Kidney epithelial cell (primary cell): ENCODE measurements around the gene CD63. TPM values are rescaled to one million over a fixed set of nuclear protein-coding genes. Genes with fewer than 3 reads are reported as not detected.

ENCODE experiments used
- DNase-seq: peaks from one replicate; pipeline ENCODE4 v3.0.0-alpha.2; 2010; ENCODE audit warnings: low read depth
- H3K27me3 ChIP-seq: 2 replicates; pipeline ENCODE4 v1.6.0; 2011; ENCODE audit warnings: low read length; ENCODE audit not compliant: control insufficient read depth, insufficient read depth
- H3K36me3 ChIP-seq: 2 replicates; pipeline ENCODE4 v1.5.1; 2011; ENCODE audit warnings: low read length; ENCODE audit not compliant: control insufficient read depth, insufficient read depth
- H3K4me3 ChIP-seq: 2 replicates; pipeline ENCODE4 v1.5.1; 2011; ENCODE audit warnings: low read depth, mild to moderate bottlenecking, control low read depth, low read length
- total RNA-seq: library from RNA; depleted of rRNA; stranded (reverse); fragments of >200 nt; gene quantifications from 2 replicates; pipeline ENCODE4 v1.2.3, GENCODE V29; 2015
- TF ChIP-seq, protein P1 (sequence below): IDR thresholded peaks from 2 replicates; pipeline ENCODE4 v1.5.1; 2011; ENCODE audit warnings: mild to moderate bottlenecking, moderate library complexity, low read length, control low read depth, inconsistent platforms; ENCODE audit not compliant: insufficient read depth, poor library complexity, severe bottlenecking

CD63 gene
- total RNA-seq, 1 donor from 2014 or later, result 1,149 TPM

DNA sequence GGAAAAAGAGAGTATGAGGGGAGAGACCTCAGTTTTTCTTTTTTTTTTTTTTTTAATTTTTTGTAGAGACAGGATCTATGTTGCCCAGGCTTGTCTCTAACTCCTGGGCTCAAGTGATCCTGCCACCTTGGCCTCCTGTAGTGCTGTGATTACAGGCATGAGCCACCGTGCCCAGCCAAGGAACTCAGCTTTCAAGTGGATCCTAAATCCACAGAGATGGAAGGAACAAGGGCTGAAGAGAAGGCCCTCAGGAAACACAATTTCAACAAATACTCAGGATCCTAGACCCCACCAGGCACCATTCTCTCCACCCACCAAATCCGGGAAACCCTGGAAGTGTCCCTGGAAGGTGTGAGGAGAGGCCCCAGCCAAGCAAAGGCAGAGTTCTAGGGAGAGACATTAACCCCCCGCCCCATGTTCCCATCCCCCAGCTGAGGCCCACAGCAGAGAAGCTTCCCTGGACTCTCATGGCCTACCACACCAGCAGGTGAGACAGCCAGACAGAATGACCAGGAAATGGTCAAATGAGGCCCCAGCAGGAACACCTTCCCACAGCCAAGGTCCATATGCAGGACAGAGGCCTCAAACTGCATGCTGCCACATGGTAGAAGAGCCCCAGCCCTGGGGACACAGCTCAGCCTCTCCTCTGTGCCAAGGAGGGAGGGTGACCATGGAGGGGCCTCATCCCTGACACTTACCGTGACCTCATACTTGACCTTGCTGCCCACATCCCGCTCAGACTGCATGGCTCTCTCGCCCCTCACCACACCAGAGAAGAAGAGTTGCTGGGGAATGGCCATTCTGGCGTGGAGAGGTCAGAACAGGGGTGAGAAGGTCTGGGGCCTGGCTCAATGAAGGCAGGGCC is 35.3 kb downstream of the CD63 start:
- DNase-seq, result no peak
- no peaks in the 10 kb centered on the region for H3K27me3 ChIP-seq
- no peak overlapping the region for H3K4me3 ChIP-seq
- no peaks in the 10 kb centered on the region for H3K36me3 ChIP-seq
- TF ChIP-seq, protein P1, sequence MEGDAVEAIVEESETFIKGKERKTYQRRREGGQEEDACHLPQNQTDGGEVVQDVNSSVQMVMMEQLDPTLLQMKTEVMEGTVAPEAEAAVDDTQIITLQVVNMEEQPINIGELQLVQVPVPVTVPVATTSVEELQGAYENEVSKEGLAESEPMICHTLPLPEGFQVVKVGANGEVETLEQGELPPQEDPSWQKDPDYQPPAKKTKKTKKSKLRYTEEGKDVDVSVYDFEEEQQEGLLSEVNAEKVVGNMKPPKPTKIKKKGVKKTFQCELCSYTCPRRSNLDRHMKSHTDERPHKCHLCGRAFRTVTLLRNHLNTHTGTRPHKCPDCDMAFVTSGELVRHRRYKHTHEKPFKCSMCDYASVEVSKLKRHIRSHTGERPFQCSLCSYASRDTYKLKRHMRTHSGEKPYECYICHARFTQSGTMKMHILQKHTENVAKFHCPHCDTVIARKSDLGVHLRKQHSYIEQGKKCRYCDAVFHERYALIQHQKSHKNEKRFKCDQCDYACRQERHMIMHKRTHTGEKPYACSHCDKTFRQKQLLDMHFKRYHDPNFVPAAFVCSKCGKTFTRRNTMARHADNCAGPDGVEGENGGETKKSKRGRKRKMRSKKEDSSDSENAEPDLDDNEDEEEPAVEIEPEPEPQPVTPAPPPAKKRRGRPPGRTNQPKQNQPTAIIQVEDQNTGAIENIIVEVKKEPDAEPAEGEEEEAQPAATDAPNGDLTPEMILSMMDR, result no peak

DNA sequence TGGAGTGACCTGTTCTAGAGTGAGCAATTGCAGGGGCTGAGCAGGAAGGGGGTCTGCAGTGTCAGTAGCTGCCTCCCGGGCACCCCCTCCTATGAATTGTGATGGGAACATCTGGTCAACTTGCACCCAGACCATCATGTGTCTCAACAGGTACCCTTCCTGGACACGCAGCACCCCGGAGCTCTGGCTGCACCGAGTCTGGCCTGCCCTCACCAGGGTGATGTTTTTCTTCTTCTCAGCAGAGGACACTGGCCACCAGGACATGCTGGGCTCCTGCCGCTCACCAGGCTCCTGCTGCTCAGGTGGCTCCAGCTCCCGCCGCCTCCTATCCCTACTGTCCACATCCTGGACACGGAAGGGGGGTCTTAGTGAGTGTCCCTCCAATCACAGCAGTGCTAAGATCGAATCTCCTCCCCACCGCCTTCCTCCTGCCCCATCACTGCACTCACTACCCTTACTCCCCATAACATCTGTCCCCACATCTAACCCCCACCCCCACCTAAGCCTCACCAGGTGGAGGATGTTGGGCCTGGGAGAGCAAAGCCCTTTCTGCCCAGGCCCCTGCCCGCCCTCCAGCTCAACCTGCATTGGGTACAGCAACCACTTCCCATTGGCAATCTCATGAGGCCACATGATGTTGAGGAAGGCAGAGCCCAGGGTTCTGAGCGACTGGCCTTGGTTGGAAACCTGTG is 36.0 kb downstream of the CD63 start:
- TF ChIP-seq, protein P1, result no peak
- no peak overlapping the region for H3K4me3 ChIP-seq
- no peak for DNase-seq
- H3K36me3 ChIP-seq, result no peaks in the 10 kb centered on the region
- H3K27me3 ChIP-seq, result no peaks in the 10 kb centered on the region

DNA sequence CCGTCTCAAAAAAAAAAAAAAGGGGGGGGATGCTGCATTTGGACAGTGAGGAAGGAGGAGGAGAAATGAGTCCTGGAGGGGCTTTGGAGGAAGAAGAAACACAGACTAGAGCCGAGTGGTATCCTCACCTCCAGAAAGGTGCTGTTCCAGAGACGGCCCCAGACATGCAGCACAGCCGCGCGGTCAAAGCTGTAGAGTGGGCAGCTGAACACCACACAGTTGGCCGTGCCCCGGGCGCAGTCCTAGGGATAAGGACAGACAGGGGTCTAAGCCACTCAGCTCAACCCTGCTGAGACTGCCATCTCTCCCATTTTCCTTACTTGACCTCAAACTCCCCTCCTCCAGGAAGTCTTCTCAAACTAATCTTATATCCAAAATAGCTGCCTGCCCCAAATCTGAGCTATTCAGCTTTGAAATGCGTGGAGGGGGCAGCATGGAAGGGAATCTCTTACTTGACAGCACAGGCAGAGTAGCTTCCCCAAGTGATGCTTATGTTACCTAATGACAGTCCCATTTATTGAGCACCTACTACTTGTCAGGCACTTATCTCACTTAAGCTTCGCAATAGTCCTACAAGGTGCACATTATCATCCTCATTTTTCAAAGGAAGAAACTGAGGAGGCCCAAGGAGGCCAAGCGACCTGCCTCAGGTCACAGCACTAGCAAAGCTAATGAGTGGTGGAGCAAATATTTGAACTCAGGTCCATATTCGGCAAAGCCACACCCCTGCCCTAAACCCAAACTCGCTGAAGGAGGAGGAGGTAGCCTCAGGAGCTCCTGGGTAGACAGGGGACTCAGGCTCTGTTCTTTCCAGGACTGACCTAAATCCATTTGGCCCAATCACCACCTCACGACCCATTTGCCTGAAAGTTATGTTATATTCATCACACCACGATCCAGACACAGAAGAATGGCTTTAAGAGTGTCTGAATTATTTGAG is 39.8 kb downstream of the CD63 start:
- Histone ChIP-seq H3K4me3 (no peak overlapping the region), H3K36me3 (no peaks in the 10 kb centered on the region), H3K27me3 (no peaks in the 10 kb centered on the region)
- TF ChIP-seq, protein P1, result no peak
- no peak for DNase-seq

DNA sequence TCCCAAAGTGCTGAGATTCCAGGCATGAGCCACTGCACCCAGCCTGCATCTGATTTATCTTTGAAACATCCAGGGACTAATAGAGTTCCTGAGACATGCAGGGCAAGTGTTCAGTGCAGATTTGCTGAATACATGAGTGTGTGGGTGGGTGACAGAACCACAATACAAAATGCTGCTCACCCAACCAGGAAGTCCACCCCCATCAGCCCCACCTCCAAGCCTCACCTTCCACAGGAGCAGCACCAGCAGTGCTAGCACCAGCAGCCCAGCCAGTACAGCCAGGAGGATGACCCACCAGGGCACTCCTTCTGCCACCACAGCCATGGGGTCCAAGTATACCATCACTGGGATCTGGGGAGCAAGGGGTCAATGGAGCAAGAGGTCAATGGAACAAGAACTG is 41.1 kb downstream of the CD63 start:
- DNase-seq, result no peak
- H3K36me3 ChIP-seq, result no peaks in the 10 kb centered on the region
- TF ChIP-seq, protein P1, result no peak
- no peak overlapping the region for H3K4me3 ChIP-seq
- H3K27me3 ChIP-seq, result no peaks in the 10 kb centered on the region

DNA sequence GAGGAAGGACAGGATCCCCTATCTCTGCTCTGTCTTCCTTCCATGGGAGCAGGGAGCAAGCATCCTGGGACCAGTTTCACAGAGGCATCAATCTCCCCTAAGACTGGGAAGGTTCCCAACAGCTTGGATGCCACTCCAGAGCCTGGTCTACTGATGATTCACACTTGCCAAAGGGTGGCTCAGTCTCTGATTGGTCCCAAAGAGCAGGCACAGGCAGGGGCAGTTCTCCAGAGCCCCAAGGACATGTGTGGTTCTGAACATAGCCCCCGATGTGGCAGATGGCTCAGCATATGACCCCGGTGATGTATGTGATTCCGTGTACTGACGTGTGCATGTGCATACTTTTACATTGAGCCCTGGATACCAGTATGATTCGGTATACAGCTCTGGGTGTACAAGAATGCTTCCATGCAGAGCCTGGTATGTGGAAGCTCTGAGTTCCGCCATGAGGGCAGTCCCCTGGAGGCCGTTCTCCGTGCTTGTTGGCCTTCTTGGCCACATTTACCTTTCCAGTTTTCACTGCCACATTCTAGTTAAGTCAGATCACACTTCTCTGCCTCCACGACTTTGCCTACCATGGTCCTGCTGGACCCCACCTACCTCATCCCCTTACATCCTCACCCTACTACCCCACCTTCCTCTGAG is 42.3 kb downstream of the CD63 start:
- TF ChIP-seq, protein P1, result no peak
- DNase-seq, result no peak
- Histone ChIP-seq H3K27me3 (no peaks in the 10 kb centered on the region), H3K36me3 (no peaks in the 10 kb centered on the region), H3K4me3 (no peak overlapping the region)
